H1 (cell line): ENCODE data around the gene TRAPPC5. TPM values are rescaled to one million over a fixed set of nuclear protein-coding genes. Genes with fewer than 3 reads are reported as not detected.

ENCODE experiments used
- CTCF ChIA-PET: fragments of 300-600 bp; sonication (Branson Sonifier 250); formaldehyde crosslinking; loops from one replicate; lab custom pipeline; 2021; ENCODE audit not compliant: partially characterized antibody; lab: Charles Lee
- POLR2A ChIA-PET: fragments of 300-600 bp; sonication (Branson Sonifier 250); formaldehyde crosslinking; loops from one replicate; lab custom pipeline; 2021; ENCODE audit warnings: inconsistent platforms; ENCODE audit not compliant: partially characterized antibody; lab: Charles Lee
- DNase-seq, 2 experiments: peaks; one replicate each; pipeline versions ENCODE4 v3.0.0 to v3.0.0-alpha.2; 2010 to 2022; ENCODE audit warnings: low spot score in 2 of 2, low read depth in 1 of 2, mixed read lengths in 1 of 2
- FAIRE-seq: peaks from 2 replicates; lab custom pipeline; 2011; peaks lifted over from hg19 to GRCh38; lab: Jason Lieb, UNC
- H2AFZ ChIP-seq: 2 replicates; pipeline ENCODE4 v1.8.1; 2012; ENCODE audit warnings: low read length, inconsistent platforms
- H2AK5ac ChIP-seq: 2 replicates; pipeline ENCODE4 v1.6.1; 2013; ENCODE audit warnings: low read depth, low read length
- H2BK120ac ChIP-seq: replicated peaks from 2 replicates; pipeline ENCODE3; 2013; ENCODE audit warnings: low read depth, low read length, inconsistent platforms
- H2BK12ac ChIP-seq: 2 replicates; pipeline ENCODE4 v1.6.1; 2013; ENCODE audit warnings: low read depth, low read length
- H2BK15ac ChIP-seq: 2 replicates; pipeline ENCODE4 v1.6.1; 2013; ENCODE audit warnings: low read length
- H2BK20ac ChIP-seq: 2 replicates; pipeline ENCODE4 v1.6.1; 2013; ENCODE audit warnings: low read length
- H2BK5ac ChIP-seq: 2 replicates; pipeline ENCODE4 v1.6.1; 2013; ENCODE audit warnings: low read depth, low read length
- H3K14ac ChIP-seq: 2 replicates; pipeline ENCODE4 v1.6.1; 2013; ENCODE audit warnings: inconsistent platforms; ENCODE audit not compliant: insufficient read length
- H3K18ac ChIP-seq: 2 replicates; pipeline ENCODE4 v1.6.1; 2013; ENCODE audit warnings: low read length; ENCODE audit errors: extremely low read depth
- H3K23ac ChIP-seq: 2 replicates; pipeline ENCODE4 v1.6.1; 2013; ENCODE audit warnings: inconsistent platforms; ENCODE audit not compliant: insufficient read length
- H3K23me2 ChIP-seq: 2 replicates; pipeline ENCODE4 v1.6.1; 2013; ENCODE audit warnings: low read depth, low read length
- H3K27ac ChIP-seq: 2 replicates; pipeline ENCODE4 v1.6.1; 2011; ENCODE audit warnings: low read depth, low read length, inconsistent platforms
- H3K27me3 ChIP-seq, 4 experiments: replicated peaks in 1 of 4; 1 replicate in 1 of 4; 2 replicates in 3 of 4; pipeline versions ENCODE4 v1.6.1 to v1.8.1; 2011 to 2013; ENCODE audit warnings: low read length in 3 of 4, mild to moderate bottlenecking in 3 of 4, inconsistent platforms in 2 of 4, mixed read lengths in 2 of 4, moderate library complexity in 1 of 4; ENCODE audit not compliant: control insufficient read depth in 3 of 4, insufficient read depth in 3 of 4; ENCODE audit errors: extremely low read depth in 1 of 4
- H3K36me3 ChIP-seq, 4 experiments: 2 replicates each; pipeline versions ENCODE4 v1.6.1 to v1.8.1; 2011 to 2013; ENCODE audit warnings: mild to moderate bottlenecking in 4 of 4, low read length in 3 of 4, moderate library complexity in 2 of 4, control low read depth in 1 of 4, inconsistent platforms in 1 of 4; ENCODE audit not compliant: insufficient read depth in 4 of 4, control insufficient read depth in 2 of 4
- H3K4ac ChIP-seq: replicated peaks from 2 replicates; pipeline ENCODE3; 2013; ENCODE audit warnings: low read length, low read depth, mixed read lengths, inconsistent platforms; ENCODE audit not compliant: insufficient read length
- H3K4me1 ChIP-seq, 4 experiments: replicated peaks in 1 of 4; 1 replicate in 1 of 4; 2 replicates in 3 of 4; pipeline versions ENCODE4 v1.6.1 to v1.8.1; 2011 to 2013; ENCODE audit warnings: low read length in 3 of 4, inconsistent platforms in 2 of 4, mixed read lengths in 1 of 4; ENCODE audit not compliant: insufficient read depth in 4 of 4, control insufficient read depth in 3 of 4
- H3K4me2 ChIP-seq, 2 experiments: 2 replicates each; pipeline versions ENCODE4 v1.6.1 to v1.8.1; 2011 to 2013; ENCODE audit warnings: low read depth in 2 of 2, low read length in 2 of 2, control low read depth in 1 of 2, inconsistent platforms in 1 of 2, mild to moderate bottlenecking in 1 of 2; ENCODE audit not compliant: insufficient read depth in 1 of 2
- H3K4me3 ChIP-seq, 4 experiments: fragments of 200-600, 300-600 bp in 1 of 4; sonication (generic), shearing (Covaris generic), sonication (Bioruptor Twin) in 1 of 4; 2 replicates each; pipeline versions ENCODE4 v1.5.1 to v1.8.1; 2011 to 2016; ENCODE audit warnings: low read length in 4 of 4, low read depth in 3 of 4, control low read depth in 2 of 4, inconsistent platforms in 2 of 4, mild to moderate bottlenecking in 2 of 4, mixed read lengths in 1 of 4, moderate library complexity in 1 of 4; ENCODE audit not compliant: insufficient read depth in 2 of 4; ENCODE audit errors: extremely low read depth in 1 of 4
- H3K56ac ChIP-seq: replicated peaks from 2 replicates; pipeline ENCODE3; 2013; ENCODE audit warnings: low read depth, mild to moderate bottlenecking, mixed read lengths, low read length, inconsistent platforms; ENCODE audit not compliant: insufficient read length
- H3K79me1 ChIP-seq: 2 replicates; pipeline ENCODE4 v1.6.1; 2013; ENCODE audit warnings: low read depth, low read length, control low read depth
- H3K79me2 ChIP-seq, 2 experiments: 2 replicates each; pipeline versions ENCODE4 v1.6.1 to v1.8.1; 2012 to 2013; ENCODE audit warnings: low read length in 2 of 2, mild to moderate bottlenecking in 2 of 2, inconsistent platforms in 1 of 2; ENCODE audit not compliant: insufficient read depth in 2 of 2, control insufficient read depth in 1 of 2
- H3K9ac ChIP-seq, 4 experiments: replicated peaks in 1 of 4; 1 replicate in 1 of 4; 2 replicates in 3 of 4; pipeline versions ENCODE4 v1.6.1 to v1.8.1; 2011 to 2013; ENCODE audit warnings: low read depth in 3 of 4, low read length in 3 of 4, control low read depth in 2 of 4, mild to moderate bottlenecking in 2 of 4, moderate library complexity in 2 of 4, inconsistent platforms in 1 of 4; ENCODE audit errors: extremely low read depth in 1 of 4
- H3K9me3 ChIP-seq, 2 experiments: 2 replicates each; pipeline versions ENCODE4 v1.6.1 to v1.8.1; 2012 to 2013; ENCODE audit warnings: mild to moderate bottlenecking in 2 of 2, moderate library complexity in 2 of 2, control low read depth in 1 of 2, inconsistent platforms in 1 of 2, low read depth in 1 of 2, low read length in 1 of 2, mixed read lengths in 1 of 2; ENCODE audit not compliant: insufficient read depth in 2 of 2
- H4K20me1 ChIP-seq, 2 experiments: replicated peaks in 1 of 2; 2 replicates each; pipeline versions ENCODE3 to v1.8.1; 2011 to 2013; ENCODE audit warnings: inconsistent platforms in 2 of 2, low read length in 2 of 2, mild to moderate bottlenecking in 1 of 2; ENCODE audit not compliant: insufficient read depth in 2 of 2, control insufficient read depth in 1 of 2
- H4K5ac ChIP-seq: 2 replicates; pipeline ENCODE4 v1.6.1; 2013; ENCODE audit warnings: low read length, low read depth, mixed read lengths, inconsistent platforms; ENCODE audit not compliant: insufficient read length
- H4K8ac ChIP-seq: 2 replicates; pipeline ENCODE4 v1.8.0; 2013; ENCODE audit warnings: mild to moderate bottlenecking, moderate library complexity, low read length, inconsistent platforms; ENCODE audit not compliant: insufficient read depth; ENCODE audit errors: extremely low read depth
- H4K91ac ChIP-seq: replicated peaks from 2 replicates; pipeline ENCODE3; 2013; ENCODE audit warnings: low read length, mixed read lengths, inconsistent platforms; ENCODE audit not compliant: insufficient read length
- HDAC2 ChIP-seq, 2 experiments: fragments of 300-600 bp in 1 of 2; sonication (generic) in 1 of 2; IDR thresholded peaks; 2 replicates each; pipeline ENCODE4 v1.6.1; 2011 to 2012; ENCODE audit warnings: low read depth in 2 of 2, low read length in 2 of 2, mild to moderate bottlenecking in 2 of 2, moderate library complexity in 2 of 2, borderline replicate concordance in 1 of 2, inconsistent platforms in 1 of 2
- KDM1A ChIP-seq: fragments of 200-600, 300-600 bp; sonication (generic); IDR thresholded peaks from 2 replicates; pipeline ENCODE4 v1.7.1; 2016; ENCODE audit warnings: mild to moderate bottlenecking, low read length, borderline replicate concordance
- RBBP5 ChIP-seq: IDR thresholded peaks from 2 replicates; pipeline ENCODE4 v1.7.1; 2012; ENCODE audit warnings: low read depth, mild to moderate bottlenecking, inconsistent platforms, low read length, moderate library complexity, borderline replicate concordance
- RNF2 ChIP-seq: fragments of 200-900, 300-1000 bp; sonication (generic); IDR thresholded peaks from 2 replicates; pipeline ENCODE4 v1.7.1; 2016; ENCODE audit warnings: borderline replicate concordance, low read depth, mild to moderate bottlenecking, antibody characterized with exemption, low read length; ENCODE audit not compliant: poor library complexity, severe bottlenecking; ENCODE audit errors: missing control alignments
- TAF1 ChIP-seq: IDR thresholded peaks from 2 replicates; pipeline ENCODE4 v1.6.1; 2011; ENCODE audit warnings: mild to moderate bottlenecking, low read depth, low read length
- TAF7 ChIP-seq: optimal IDR thresholded peaks from 2 replicates; pipeline ENCODE3; 2011; ENCODE audit warnings: low read depth, mild to moderate bottlenecking, inconsistent platforms, low read length, moderate library complexity, borderline replicate concordance
- WGBS, 2 experiments: shearing (Covaris generic) in 1 of 2; methylation state at CpG; one replicate each; pipeline versions ENCODE4 v1.1.6 to v1.1.7; 2013 to 2015; ENCODE audit warnings: low lambda C conversion rate in 2 of 2, mixed read lengths in 2 of 2, inconsistent platforms in 1 of 2, low coverage in 1 of 2, missing lambda C conversion rate in 1 of 2; ENCODE audit not compliant: insufficient replicate concordance in 2 of 2, insufficient coverage in 1 of 2, insufficient read length in 1 of 2; ENCODE audit errors: extremely low coverage in 1 of 2, missing lambda C conversion rate in 1 of 2; 5-methylcytosine and 5-hydroxymethylcytosine counted together
- polyA plus RNA-seq, 7 experiments: library from polyadenylated mRNA; depleted of rRNA in 3 of 7; stranded (reverse) in 5 of 7; unstranded in 2 of 7; fragments of >200 nt in 5 of 7; fragments of 200-250 nt in 2 of 7; gene quantifications; 1 replicate in 5 of 7; 2 replicates in 1 of 7; 4 replicates in 1 of 7; pipeline versions ENCODE4 v1.2.1 to v1.2.3, GENCODE V29; 2011 to 2013; ENCODE audit warnings: missing spikeins in 2 of 7, mixed read lengths in 2 of 7
- total RNA-seq: library from RNA; stranded (reverse); fragmentation: NEBNext Ultra II Directional; extraction: Animal tissue kit (Norgen Biotek cat#: 25700); gene quantifications from 2 replicates; pipeline ENCODE4 v1.2.1, GENCODE V29; 2021
- TF ChIP-seq, protein P1 (sequence below): IDR thresholded peaks from 2 replicates; pipeline ENCODE4 v1.6.1; 2011; ENCODE audit warnings: low read depth, mild to moderate bottlenecking, low read length; ENCODE audit not compliant: insufficient read depth
- TF ChIP-seq, protein P2 (sequence below), 3 experiments: IDR thresholded peaks; 1 replicate in 2 of 3; 2 replicates in 1 of 3; pipeline versions ENCODE4 v1.5.1 to v1.6.1; 2011; ENCODE audit warnings: low read length in 3 of 3, mild to moderate bottlenecking in 3 of 3, inconsistent platforms in 2 of 3, low read depth in 1 of 3, moderate library complexity in 1 of 3; ENCODE audit not compliant: insufficient read depth in 1 of 3; ENCODE audit errors: control extremely low read depth in 1 of 3

The TRAPPC5 gene
- total and polyA plus RNA-seq, 2 of the 8 experiments (the other 6 are each of a cell fraction or from before 2014, with no cell fraction given), result 109 to 120 TPM

DNA sequence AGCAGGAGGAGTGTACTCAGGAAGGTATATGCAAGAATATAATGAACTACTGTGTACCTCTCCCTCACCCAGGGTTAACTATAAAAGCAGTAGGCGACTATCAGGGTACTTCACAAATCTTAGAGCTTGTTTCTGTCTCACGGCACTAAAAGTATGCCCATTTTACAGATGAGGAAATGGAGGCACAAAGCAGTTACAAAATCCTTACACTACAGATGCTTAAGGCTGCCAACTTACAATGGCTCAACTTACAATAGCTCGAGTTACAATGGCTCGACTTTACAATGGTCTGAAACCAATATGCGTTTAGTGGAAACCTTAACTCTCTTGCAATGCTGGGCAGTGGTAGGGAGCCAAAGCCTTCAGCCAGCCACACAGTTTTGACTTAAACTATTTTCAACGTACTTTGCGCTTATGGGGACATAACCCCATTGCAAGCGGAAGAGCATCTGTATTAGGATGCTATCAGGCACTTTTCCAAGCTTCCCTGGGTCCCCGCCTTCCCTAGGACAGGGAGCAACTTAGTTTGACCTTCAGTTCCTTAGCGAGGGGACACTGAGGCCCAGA, 17.2 kb downstream of the TRAPPC5 start:
- 76% methylated on average over 10 of the region's 10 CpGs; no CpG with 5 or more reads in 1 of the 2 experiments for WGBS, 2 experiments
- no peak overlapping the region for H2BK12ac ChIP-seq
- H3K18ac ChIP-seq, result no peak overlapping the region
- H4K91ac ChIP-seq, result no peak overlapping the region
- H3K4ac ChIP-seq, result no peak overlapping the region
- no peak overlapping the region for H3K4me3 ChIP-seq
- DNase-seq (no peak), FAIRE-seq (no peak)
- no peak overlapping the region for H2AK5ac ChIP-seq
- CTCF ChIA-PET, result interaction anchor here (0.6 to 2.9 kb wide), 9 partner anchors 12 to 1748 kb away, joined by 3 to 21 read pairs (median 4); partner anchors contain the start of gene TRAPPC5
- no peak overlapping the region for H3K14ac ChIP-seq
- no peak overlapping the region for H2BK5ac ChIP-seq
- no peak overlapping the region for H3K23ac ChIP-seq
- H4K20me1 ChIP-seq, result peaks cover 0 to 2% of the 10 kb centered on the region in 2 experiments
- H3K56ac ChIP-seq, result no peak overlapping the region
- no peak overlapping the region for H3K4me2 ChIP-seq
- H2BK20ac ChIP-seq, result no peak overlapping the region
- H3K27me3 ChIP-seq, result no peaks in the 10 kb centered on the region; a peak in 2 of 7 replicates
- no peak overlapping the region for H2BK120ac ChIP-seq
- H3K79me1 ChIP-seq, result no peaks in the 10 kb centered on the region
- H4K8ac ChIP-seq, result no peak overlapping the region
- H3K23me2 ChIP-seq, result peaks cover 2% of the 10 kb centered on the region; the same call in 1 of the 2 replicates
- peaks cover 0 to 16% (median 8%) of the 10 kb centered on the region in 4 experiments; a peak in 5 of 7 replicates for H3K4me1 ChIP-seq
- H3K27ac ChIP-seq, result no peak overlapping the region
- H4K5ac ChIP-seq, result no peak overlapping the region
- TF ChIP-seq RNF2 (no peak), TAF1 (no peak), TAF7 (no peak), KDM1A (peak; percentile 97), RBBP5 (no peak), HDAC2 (IDR thresholded peaks at IDR 0.05; ENCODE audit: borderline replicate concordance in 1 of 2, low read depth in 2 of 2, low read length in 2 of 2) (peak in 1 of 2 experiments; percentile 88; a peak in 1 of 4 replicates)
- TF ChIP-seq, protein P1, sequence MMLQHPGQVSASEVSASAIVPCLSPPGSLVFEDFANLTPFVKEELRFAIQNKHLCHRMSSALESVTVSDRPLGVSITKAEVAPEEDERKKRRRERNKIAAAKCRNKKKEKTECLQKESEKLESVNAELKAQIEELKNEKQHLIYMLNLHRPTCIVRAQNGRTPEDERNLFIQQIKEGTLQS, result no peak
- TF ChIP-seq, protein P2, sequence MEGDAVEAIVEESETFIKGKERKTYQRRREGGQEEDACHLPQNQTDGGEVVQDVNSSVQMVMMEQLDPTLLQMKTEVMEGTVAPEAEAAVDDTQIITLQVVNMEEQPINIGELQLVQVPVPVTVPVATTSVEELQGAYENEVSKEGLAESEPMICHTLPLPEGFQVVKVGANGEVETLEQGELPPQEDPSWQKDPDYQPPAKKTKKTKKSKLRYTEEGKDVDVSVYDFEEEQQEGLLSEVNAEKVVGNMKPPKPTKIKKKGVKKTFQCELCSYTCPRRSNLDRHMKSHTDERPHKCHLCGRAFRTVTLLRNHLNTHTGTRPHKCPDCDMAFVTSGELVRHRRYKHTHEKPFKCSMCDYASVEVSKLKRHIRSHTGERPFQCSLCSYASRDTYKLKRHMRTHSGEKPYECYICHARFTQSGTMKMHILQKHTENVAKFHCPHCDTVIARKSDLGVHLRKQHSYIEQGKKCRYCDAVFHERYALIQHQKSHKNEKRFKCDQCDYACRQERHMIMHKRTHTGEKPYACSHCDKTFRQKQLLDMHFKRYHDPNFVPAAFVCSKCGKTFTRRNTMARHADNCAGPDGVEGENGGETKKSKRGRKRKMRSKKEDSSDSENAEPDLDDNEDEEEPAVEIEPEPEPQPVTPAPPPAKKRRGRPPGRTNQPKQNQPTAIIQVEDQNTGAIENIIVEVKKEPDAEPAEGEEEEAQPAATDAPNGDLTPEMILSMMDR (IDR thresholded peaks at IDR 0.05; ENCODE audit: control extremely low read depth in 1 of 3, insufficient read depth in 1 of 3, low read depth in 1 of 3, low read length in 3 of 3), result no peak
- H3K9me3 ChIP-seq, result no peaks in the 10 kb centered on the region; a peak in 1 of 4 replicates
- H2BK15ac ChIP-seq, result no peak overlapping the region
- no peaks in the 10 kb centered on the region for H3K79me2 ChIP-seq
- H2AFZ ChIP-seq, result no peak overlapping the region
- H3K9ac ChIP-seq, result no peak overlapping the region
- H3K36me3 ChIP-seq, result no peaks in the 10 kb centered on the region
- POLR2A ChIA-PET, result interaction anchor here (0.8 to 1.5 kb wide), 3 partner anchors 10 to 21 kb away, joined by 3 read pairs; no protein-coding TSS in a partner anchor
